GM19023 (cell line): ENCODE measurements around the gene GCC1.

ENCODE experiments used
- ATAC-seq: cut with Tn5 transposase; IDR thresholded peaks from one replicate; pipeline ENCODE4 v1.9.1; 2021; ENCODE audit warnings: mild to moderate bottlenecking, moderate library complexity; ENCODE audit not compliant: unreplicated experiment

Gene GCC1, protein sequence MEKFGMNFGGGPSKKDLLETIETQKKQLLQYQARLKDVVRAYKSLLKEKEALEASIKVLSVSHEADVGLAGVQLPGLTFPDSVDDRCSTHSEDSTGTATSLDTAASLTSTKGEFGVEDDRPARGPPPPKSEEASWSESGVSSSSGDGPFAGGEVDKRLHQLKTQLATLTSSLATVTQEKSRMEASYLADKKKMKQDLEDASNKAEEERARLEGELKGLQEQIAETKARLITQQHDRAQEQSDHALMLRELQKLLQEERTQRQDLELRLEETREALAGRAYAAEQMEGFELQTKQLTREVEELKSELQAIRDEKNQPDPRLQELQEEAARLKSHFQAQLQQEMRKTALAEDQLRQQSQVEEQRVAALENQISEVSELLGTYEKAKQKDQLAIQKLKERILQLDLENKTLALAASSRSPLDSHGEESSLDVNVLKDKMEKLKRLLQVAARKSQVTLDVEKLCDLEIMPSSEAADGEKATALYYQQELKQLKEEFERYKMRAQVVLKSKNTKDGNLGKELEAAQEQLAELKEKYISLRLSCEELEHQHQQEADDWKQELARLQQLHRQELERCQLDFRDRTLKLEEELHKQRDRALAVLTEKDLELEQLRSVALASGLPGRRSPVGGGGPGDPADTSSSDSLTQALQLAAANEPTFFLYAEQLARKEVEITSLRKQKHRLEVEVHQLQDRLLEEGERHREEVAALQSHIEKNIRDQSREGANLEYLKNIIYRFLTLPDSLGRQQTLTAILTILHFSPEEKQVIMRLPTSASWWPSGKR

DNA sequence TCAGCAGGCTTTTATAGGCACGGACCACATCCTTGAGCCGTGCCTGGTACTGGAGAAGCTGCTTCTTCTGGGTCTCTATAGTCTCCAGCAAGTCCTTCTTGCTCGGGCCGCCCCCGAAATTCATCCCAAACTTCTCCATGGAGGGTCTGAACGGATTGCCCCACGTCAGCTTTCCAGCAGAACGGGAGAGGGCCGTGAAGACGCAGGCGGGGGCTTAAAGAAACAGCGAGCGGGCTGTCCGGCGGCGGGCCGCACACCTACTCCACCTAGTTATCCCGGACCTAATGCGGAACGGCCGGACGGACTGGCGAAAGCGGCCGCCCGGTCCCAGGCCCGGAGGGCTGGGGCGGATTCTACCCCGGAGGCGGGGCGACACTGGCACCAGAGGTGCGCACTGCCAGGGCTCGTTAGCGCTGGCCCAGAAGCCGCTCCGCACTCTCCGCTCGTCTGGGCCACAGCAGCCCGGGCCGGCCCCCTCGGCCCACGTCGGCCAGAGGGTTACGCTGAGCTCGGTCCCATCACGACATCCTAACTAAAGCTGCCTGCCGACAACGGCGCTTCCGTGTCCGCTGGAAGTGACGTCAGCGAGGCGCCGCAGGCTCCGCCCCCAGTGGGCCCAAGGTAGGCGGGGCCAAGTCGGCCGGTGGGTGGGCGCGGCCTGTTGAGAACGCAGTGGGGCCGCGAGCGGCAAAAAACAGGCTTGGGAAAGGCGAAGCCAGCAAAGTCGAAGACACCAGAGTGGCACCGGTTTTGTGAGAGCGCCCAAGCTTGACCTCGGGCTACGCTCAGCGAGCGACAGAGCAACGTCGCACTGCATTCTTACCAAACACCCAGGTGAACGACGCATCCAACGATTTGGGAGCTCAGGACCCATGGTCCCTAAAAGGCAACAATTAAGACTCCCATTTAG, at the start of gene GCC1:
TSS of gene GCC1 (minus strand) at position 553 of the 910 bp plus-strand sequence. CDS start at position 139, 414 bp downstream.
- ATAC-seq = peak; percentile 73

DNA sequence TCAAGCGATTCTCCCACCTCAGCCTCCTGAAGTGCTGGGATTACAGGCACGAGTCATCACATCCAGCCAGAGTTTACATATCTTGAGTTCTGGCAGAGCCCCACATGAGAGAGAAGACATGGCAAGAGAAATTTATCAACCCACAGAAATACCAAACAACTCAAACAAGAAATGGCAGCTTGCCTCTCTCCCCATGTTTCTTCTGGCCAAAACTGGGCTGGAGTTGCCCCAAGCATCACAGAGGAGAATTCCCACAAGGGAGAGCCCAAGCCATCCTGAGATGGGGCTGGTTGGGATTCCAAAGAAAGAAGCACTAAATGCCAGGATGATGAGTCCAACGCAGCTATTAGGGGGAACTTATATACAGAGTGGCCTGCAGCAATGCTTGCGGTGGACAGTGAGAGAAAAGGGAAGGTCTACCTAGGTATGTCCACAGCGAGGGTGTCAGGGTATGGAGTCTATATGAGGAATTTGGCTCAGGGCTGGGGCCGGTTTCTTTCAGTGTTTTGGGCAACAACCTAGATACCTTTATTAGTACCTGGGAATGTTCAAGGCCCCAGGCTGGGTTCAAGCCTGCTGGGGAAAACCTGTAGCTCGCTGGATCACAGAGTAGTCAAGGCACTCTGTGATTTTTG, 47.0 kb upstream of the GCC1 start:
- ATAC-seq = no peak

DNA sequence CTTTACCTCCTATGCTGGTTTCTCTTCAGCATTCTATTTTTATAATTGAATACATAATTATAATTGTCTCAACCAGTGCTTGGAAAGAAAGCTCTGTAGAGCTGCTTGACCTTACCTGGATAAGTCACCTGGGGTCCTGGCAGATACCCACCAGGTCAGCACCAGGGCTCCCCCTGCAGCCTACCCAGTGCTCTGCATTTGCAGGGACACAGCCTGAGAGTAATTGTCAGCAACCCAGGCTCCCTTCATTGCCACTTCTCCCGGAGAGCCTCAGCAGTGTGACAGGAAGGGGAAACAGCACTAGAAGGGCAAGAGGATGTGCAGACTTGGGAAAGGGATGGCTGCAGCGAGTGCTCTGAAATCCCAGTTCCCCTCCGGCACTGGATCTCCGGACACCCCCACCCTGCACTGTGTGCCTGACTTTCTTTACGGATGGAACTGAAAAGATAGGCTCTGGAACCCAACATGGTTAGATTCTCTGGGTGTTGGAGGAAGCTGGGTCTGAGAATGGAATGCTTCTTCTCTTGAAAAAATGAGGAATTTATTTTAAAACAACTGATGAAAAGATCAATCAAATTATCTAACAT, 44.0 kb upstream of the GCC1 start:
- ATAC-seq = no peak

DNA sequence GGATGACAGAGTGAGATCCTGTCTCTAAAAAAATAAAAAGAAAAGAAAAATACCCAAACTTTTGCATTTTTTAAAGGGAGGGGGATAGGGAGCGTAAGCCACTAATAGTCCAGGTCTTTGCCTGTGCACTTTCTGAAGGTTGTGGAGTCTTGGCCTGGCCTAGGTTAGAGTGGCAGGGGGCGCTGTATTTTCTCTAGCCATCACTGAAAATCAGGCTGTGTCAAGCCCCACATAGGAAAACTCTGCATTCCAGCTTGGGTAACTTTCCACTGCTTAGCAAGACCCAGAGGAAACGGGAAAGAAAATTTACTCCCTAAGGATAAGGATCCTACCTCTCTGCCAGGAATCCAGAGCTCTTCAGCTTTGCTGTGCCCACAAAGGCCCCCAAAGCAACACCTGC, 43.0 kb upstream of the GCC1 start:
- no peak for ATAC-seq

DNA sequence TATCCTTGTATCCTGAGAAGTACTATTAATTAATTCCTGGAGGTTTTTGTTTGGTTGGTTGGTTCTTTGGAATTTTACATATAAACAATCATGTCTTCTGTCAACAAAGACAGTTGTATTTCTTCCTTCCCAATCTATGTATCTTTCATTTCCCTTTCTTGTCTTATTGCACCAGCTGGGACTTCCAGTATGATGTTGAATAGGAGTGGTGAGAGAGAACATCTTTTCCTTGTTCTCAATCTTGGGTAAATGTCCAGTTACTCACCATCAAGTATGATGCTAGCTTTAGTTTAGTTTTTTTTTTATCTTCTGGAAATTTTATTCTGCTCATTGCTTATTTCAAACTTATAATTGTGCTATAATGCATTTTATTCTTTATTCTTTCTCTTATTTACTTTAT, 39.9 kb upstream of the GCC1 start:
- ATAC-seq = no peak

DNA sequence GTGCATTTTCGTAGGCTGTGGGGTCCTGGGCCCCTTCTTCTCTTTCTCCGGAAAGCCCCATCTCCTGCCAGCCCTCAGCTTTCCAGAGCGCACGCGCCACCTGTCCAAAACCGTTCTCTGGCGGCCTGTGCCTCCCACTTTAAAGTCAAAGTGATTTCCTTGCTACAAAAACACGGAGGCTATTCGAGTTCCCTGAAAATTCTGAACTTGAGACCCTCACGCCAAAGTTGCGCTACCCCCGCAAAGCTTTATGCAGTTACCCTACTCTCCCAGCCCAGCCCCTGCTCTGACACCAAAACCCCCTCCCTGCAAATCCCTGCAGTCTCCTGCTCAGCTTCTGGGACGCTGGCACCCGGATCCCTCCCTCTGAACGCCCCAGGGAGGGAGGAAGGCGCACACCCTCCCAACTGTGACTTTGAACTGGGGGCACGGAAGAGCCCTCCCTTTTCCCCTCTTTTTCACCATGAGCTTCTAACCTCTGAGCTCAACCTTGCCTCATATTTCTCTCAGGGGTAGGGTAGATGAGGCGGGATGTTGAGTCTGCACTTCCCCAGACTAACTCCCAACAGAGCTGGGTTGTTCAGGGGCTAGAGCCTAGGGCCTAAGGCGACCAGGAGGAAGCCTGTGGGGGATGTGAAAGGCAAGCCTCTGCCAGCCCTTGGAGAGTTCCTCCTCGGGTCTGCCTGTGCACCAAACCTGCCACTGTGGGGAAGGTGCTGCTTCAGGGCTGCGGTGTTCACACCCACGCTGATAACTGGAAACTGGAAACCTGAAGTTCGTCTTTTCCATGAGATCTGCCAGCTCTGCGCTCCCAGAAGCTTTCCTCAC, 35.2 kb upstream of the GCC1 start:
- no peak for ATAC-seq

DNA sequence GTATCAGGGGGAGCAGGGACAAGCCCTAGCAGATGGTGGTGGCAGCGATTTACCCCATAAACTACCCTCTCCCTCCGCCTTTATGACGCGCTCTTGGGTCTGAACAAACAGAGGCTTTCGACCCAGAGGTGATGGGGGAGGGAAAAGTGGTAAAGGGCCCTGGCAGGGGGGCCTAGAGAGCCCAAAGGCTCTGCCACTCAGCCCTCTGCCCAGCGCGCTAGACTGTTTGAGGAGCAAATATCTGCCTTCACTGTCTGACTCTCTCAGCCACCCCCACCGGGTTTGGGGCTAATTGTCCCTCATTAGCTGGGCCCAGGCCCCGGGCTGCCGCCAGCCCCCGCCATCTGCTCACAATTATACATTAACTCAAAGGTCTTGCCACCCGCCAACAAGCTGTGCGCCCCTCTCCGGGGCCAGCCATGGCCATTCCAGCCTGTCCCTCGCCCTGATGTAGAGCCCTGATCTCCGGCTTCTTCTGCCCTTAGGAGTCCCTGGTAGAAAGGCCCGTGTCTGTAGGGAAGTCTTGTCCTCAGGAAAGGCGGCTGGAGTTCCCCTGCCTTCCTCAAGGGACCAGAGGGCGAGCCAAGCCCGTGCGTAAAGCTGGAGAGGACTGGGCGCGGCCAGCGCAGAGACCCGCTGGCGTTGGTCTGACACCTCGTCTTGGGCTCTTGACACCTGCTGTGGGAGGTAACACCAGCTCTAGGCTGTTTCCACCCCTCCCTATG, 34.4 kb upstream of the GCC1 start:
- no peak for ATAC-seq

DNA sequence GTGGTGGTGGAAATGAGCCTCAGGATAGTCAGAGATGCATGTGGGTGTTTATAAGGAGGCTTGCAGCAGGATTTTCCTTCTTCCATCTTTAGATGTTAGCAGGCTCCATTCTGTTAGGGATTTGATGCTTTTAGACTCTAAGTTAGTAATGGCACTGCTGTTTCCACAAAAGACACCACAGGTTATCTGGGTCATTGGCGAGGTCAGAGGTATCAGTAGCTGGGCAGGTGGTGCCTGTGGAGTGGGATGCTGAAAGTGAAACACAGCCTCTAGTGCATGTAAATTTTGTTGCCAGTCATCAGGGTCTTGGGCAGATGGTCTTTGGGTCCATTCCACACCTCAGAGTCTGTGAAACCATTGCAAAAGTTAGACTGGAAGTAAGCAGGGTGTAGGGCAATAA, 33.4 kb upstream of the GCC1 start:
- no peak for ATAC-seq

DNA sequence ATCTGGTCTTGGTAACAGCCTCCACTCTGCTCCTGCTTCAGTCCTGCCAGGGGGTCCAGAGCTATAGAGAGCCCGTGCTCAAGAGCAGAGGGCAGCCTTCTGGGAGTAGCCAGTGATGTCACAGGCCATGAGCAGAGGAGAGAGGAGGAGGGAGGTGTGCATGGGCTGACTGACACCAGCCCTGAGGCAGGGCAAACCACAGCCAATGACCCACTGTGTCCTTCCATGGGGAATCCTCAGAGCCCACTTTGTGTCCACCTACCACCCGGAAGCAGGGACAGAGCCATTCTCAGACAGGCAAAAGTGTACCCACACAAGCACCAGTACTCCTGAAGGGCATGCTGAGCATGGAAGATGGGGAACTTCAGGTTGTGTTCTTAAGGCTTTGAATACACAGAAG, 32.6 kb upstream of the GCC1 start, which contains the start of gene PAX4:
TSS of gene PAX4 (minus strand) at position 101 of the 400 bp plus-strand sequence. CDS start 2,214 bp downstream, outside the sequence.
- no peak for ATAC-seq

DNA sequence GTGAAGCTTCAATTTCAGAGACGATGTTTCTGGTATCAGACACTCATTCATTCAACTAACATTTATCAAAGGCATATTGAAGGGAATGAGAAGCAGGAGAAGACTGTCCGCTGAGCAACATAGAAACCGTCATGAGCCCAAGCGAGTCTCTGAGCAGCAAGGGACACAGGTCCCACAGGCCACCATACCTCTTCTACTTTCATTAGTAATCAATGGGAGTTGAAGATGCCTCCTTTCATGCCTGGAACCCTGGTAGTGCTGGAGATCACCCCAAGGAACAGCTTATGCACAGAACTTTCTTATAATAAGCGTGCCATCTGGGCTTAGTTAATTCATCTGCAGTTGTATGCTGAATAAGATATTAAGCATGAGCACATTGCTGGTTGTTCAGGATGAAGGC, 31.3 kb upstream of the GCC1 start:
- ATAC-seq = no peak

DNA sequence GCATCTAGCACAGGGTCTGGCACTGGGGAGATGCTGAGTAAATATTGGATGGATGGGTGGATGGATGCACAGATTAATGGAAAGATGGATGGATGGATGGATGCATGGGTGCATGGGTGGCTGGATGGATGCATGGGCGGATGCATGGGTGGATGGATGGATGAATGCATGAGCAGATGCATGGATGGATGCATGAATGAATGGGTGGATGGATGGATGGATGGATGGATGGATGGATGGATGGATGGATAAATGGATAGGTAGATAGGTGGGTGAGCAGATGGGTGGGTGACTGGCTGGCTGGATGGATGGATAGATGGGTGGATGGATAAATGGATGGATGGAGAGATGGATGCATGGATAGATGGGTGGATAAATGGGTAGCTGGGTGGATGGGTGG, 26.9 kb upstream of the GCC1 start:
- ATAC-seq = no peak

DNA sequence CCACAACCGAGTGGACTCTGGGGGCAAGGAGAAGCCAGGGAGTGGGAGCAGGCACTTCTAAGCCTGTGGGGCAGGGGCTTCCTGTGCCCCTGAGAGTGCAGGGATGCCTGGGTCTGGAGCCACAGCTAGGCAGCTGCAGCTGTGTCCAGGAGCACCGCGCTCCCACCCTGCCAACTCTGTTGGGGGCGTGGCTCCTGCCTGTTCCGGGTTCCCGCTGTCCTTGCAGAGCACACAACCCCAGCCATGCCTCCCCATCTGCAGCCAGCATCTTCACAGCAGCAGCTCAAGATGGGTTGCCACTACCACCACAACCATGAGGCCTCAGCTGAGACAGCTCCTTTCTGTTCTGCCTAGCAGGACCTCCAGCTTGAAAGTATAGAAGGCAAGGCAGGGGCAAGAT, 23.9 kb upstream of the GCC1 start:
- no peak for ATAC-seq

DNA sequence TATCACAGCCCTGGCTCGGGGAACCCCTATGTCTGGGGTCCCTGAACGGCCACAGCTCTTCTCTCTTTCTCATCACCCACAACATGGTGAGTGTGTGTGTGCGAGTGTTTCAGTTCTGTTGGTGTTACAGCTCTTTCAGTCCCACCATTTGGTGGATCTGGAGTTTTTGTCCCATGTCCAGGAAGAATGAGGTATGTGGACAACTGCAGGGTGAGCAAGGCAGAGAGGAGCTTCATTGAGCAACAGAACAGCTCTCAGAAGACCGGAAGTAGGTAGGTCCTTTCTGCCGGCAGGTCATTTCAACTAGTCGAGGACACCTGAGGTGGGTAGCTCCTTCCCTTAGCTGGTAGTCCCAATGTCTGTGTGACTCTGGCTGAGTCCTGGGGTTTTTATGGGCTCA, 23.1 kb upstream of the GCC1 start:
- no peak for ATAC-seq

DNA sequence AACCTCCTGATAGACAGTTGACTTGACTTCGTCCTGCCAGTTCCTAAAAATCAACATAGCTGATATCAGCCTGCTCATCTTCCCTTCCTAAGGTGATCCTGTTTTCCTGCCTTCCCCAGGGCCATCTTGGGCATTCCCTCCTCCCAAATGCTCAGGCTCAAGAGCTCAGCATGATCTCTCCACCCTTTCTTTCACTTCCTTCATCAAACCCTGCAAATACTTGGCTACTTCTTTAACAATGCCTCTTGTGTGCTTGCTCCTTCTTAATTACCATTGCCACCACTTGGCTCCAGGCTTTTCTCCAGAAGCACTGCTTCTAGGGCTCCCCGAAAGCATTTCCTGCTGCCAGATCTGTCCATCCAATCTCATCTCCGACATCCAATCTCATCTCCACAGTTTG, 15.5 kb upstream of the GCC1 start:
- no peak for ATAC-seq

DNA sequence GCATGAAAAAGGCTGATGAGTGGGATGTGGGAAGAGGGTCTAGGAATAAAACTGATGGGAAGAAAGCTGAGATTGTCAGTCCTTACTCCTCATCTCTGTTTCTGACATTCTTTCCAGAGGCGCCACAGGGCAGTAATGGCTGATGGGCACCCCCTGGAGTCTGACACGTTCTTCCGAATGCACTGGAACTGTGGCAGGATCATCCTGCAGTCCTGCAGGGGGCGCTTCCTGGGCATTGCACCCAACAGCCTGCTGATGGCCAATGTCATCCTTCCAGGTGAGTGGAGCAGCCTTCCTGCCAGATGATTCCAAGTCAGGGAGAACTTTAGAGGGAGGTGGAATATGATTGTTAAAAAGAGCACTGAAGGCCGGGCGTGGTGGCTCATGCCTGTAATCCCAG, 12.9 kb upstream of the GCC1 start:
- ATAC-seq = no peak

DNA sequence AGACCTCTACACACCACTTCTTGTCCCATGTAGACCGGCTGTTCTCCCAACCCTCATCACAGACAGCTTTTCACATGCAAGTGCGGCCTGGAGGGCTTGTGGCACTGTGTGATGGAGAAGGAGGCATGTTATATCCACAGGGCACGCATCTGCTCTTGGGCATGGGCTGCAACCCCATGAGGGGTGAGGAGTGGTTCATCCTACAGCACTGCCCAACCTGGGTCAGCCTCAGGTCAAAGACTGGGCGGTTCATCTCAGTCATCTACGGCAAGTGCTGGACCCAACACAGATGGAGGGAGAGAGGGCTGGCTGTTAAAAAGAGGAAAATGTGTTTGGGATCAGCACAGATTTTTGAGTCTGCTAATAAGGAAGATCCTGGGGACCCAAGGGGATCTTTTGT, 10.3 kb upstream of the GCC1 start:
- ATAC-seq = no peak

DNA sequence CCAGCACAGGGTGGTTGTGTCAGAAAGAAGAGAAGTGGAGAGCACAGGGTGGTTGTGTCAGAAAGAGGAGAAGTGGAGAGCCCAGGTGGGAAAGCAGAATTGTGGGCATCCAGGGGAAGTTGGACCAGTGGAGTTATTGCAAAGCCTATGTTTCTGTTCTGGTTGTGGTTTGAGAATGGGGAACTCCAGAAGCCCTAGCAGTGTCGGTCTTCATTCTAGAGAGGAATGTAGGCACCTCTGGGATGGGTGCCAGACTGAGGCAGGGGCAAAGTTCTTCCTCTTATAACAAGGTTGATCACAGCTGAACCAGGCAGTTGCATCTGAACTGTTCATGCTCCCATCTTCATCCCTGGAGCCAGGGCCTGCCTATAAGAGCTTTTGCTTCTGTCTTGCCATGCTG, 9.1 kb upstream of the GCC1 start:
- no peak for ATAC-seq

DNA sequence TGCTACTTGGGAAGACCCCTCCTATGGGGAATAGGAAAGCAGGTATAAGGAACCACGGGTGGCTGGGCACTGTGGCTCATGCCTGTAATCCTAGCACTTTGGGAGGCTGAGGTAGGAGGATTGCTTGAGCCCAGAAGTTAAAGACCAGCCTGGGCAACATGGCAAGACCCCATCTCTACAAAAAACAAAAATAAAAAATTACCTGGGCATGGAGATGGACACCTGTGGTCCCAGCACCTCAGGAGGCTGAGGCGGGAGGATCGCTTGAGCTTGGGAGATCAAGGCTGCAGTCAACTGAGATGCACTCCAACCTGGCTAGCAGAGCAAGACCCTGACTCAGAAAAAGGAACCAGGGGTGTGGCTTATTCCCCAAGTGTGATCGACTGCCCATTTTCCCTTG, 7.2 kb upstream of the GCC1 start:
- ATAC-seq = no peak

DNA sequence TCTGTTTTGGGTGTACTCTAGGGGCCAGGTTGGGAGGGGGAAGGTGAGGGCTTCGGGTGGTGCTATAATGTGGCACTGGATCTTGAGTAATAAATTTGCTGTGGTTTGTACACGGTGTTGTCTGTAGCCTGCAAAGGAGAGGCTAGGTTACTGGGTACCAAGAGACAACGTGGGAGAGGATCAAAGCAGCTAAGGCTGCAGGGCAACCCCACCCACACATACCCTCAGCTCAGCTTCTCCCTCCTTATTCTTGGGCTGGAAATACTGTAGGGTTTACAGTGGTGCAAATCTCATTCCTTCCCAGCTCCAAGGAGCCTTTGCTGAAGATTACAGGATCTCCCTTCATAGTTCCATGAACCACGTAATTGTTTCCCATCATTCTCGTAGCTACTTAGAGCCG, 6.2 kb upstream of the GCC1 start:
- no peak for ATAC-seq
